ENCODE results near the gene MPRIP.
"Not testable (repeated sequence)": the region's sequence is repeated elsewhere in the genome, so short reads cannot be mapped to it uniquely, and the experiment has no call there.

The MPRIP gene

GRCh38 chr17:17169396-17169795 is 127.1 kb downstream of the MPRIP start:
- DNase-seq, result no peak

GRCh38 chr17:17170346-17170985 is 128.2 kb downstream of the MPRIP start:
- no peak for DNase-seq

- DNase-seq, result no peak
Observed at GRCh38 chr17:17171186-17171585, 128.9 kb downstream of the MPRIP start.

DNA sequence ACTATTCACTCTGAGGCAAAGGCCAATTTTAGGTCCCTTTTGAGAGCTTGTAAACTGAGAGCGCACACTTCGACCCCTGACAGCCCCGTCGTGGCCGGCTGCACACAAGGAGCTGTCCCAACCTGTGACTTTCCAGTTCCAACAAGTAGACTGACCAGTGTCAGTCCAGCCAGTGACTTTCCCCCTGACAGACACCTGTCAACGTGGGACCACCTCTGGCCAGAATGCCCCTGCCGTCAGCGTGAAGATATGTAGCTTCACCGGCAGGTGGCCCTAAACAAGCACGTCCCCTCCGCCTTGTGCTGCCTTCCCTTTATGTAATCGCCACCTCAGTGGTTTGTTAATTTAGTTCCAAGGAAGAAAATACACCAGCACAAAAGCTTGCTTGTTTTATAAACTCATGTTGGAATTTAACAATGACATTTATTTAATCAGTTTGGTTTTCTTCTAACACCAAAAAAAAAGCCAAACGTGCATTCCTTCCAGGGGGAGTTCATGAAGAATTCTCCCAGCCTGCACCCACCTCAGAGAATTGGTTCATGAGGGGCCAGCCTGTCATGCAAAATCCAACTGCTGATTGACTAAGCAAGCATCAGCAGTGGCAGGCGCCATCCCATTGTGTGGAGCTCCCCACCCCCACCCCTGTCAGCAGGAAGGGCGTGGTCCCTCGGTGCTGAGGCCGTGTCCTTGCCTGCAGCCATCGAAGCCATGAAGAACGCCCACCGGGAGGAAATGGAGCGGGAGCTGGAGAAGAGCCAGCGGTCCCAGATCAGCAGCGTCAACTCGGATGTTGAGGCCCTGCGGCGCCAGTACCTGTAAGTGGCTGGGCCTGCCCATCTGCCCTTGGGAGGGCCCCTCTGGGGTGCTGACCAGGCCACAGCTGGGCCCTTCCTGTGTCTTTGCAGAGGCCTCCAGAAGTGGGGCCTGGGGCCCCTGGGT is 130.0 kb downstream of the MPRIP start:
- DNase-seq, result no peak

DNA sequence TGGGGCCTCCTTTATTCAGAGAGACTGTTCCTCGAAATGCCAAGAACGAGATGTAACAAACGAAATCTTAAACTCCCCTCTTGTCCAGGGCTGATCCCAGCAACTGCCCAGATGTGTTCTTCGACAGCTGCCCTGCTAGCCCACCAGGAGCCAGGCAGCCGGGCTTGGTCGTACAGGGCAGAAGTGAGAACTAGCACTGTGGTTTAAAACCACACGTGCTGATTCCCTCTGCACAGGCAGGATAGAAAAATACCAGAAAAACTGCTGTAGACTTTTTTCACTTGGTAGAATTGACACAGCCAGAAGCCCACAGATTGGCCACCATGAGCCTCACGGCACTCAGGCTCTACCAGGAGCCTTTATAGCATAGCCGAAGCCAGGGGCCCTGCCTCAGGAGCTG is 130.7 kb downstream of the MPRIP start:
- no peak for DNase-seq

DNA sequence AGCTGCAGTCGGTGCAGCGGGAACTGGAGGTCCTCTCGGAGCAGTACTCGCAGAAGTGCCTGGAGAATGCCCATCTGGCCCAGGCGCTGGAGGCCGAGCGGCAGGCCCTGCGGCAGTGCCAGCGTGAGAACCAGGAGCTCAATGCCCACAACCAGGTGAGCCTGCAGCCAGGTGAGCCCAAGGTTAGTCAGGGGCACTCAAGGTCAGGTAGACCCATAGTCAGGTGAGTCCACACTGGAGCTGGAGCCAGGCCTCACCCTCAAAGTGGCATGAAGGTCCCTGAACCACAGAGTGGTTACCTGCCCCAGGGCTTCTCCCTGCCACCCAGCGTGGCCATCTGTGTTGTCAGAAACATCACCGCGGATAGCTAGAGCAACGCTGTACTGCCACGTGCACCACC is 131.7 kb downstream of the MPRIP start:
- no peak for DNase-seq

DNA sequence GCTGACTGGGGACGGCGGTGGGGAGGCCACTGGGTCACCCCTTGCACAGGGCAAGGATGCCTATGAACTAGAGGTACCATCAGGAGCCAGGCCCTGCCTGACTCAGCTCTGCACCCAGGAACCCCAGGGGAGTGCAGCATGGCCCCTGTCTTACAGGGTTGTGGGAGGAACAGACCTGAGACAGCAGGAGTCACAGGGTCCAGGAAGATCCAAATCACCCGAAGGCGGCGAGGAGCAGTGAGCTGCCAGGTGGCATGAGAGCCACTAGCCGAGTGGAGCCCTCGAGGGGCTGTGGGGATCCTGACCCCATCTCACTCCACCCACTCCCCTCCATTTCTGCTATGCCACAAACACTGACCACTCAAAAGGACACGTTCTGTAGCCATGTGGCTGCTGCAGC is 133.1 kb downstream of the MPRIP start:
- no peak for DNase-seq

DNA sequence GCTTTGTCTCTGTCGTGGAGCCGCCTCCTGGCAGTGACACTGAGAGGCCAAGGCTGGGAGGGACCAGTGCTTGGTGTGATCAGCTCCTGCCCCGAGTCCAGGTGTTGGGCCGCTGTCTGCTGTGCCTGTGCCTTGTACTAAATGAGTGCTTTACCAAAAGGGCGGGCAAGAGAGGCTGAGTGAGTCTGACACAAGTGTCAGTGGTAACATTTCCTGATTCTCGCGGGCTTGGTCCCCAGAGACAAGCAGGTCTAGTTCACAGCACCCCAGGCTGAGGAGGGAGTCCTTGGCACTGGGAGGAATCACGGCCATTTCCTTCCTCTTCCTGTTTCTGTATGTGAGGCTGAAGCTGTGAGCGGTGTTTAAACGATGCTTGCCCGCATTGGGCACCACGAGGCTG is 133.7 kb downstream of the MPRIP start:
- no peak for DNase-seq

GRCh38 chr17:17176341-17176740 is 134.1 kb downstream of the MPRIP start:
- no peak for DNase-seq

DNA sequence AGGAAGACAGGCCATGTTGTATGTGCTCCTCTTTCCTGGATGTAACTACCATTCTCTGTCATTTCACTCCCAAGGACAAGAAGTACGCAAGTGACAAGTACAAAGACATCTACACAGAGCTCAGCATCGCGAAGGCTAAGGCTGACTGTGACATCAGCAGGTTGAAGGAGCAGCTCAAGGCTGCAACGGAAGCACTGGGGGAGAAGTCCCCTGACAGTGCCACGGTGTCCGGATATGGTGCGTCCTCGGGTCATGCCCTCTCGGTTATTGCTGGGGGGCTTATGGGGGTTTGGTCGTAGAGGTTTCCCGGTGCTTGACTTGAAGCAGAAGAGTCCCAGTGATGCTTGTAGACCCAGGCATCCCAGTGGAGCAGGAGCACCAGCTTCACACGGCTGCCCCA is 134.9 kb downstream of the MPRIP start:
- DNase-seq, result no peak

GRCh38 chr17:17179371-17179827 is 137.1 kb downstream of the MPRIP start:
- no peak for DNase-seq

DNA sequence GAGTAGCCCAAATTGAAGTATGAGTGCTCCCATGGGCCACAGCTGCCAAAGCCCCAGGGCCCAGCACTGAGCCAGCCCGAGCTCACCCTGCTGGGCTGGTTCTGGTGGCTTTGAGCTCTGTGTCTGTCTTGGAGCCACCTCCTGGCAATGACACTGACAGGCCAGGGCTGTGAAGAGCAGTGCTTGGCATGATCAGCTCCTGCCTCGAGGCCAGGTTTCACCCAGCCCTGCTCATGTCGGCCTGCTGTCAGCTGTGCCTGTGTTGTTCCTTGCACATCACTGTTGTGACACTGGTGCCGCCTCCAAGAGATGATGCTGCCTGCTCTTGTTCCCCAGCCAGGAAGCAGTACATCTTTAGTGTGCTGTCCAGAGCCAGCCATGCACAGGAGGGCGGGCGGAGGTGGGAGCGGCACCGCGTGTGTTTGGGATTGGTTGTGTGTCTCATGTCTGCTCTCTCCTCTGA is 137.9 kb downstream of the MPRIP start:
- DNase-seq, result no peak

DNA sequence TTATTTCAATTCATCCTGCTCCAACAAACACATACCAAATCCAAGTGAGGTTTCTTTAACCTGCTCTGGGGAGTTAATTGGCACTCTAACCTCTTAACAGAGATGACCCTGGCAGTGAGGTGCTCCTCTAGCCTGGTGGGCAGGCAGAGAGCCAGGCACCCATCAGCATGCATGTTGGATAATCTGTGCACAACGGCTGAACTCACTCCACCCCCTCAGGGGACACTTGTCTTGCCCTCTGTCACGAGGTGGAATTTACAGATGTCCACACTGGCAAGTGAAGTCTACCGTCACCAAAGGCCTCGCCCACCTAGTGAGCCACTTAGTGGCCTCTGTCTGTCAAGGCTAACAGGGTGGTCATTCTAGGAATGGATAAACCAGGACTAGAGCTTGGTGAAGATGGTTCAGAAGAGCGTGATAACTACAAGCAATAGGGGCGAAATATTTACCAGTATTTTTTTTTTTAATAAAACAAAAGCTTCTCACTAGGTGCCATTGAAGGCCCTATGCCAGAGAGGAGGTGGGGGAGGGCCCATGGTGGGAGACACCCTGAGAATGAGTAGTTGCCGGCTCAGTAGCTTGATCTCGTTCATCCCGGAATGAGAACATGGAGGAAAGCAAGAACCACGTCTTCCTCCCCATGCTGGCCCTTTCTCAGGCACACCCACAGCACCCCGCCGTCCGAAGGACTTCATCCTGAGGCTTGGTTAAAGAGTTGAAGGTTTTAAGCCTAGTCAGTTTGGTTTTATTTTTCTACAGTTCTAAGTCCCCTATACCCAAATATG is 138.7 kb downstream of the MPRIP start:
- no peak for DNase-seq

DNA sequence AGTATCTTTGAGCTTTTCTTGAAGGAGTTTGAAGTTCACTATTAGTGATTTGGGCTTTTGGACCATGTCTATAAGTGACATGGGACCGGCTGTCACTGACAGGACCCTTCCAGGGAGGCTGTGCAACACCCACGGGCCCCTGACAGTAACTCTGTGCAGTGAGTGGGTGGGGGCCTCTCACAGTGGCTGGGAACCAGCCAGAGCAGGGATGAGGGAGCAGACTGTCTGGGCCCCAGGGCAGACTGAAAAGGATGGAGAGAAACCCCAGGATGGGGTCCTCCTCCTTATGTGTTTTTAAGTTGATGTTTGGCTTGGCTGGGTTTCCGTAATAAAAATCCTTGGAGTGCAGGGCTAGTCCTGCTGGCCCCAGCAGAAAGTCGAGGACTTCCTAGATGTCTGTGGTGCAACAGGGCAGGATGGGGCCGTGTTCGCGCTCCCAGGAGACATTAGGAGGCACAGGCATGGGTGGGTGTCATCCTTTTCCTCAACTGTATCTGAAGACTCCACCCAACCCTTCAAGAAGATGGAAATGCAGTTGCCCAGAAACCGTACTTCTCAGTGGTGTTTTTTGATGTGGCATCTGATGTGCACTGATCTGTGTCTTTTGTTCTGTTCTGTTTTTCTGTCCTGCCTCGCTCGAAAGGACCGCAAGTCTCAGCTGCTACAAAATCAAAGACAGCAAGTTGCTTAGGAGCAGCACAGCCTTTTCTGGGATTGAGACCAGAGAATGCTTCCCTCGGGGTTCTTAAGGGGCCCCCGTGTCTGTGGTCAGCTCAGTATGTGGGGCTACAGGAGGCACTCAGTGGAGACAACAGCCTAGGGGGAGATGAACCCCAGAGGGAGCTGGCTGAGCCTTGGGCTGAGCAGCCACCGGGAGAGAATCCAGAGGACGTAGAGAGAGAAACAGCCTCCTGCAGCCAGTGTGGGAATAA is 139.7 kb downstream of the MPRIP start:
- DNase-seq, result no peak

DNA sequence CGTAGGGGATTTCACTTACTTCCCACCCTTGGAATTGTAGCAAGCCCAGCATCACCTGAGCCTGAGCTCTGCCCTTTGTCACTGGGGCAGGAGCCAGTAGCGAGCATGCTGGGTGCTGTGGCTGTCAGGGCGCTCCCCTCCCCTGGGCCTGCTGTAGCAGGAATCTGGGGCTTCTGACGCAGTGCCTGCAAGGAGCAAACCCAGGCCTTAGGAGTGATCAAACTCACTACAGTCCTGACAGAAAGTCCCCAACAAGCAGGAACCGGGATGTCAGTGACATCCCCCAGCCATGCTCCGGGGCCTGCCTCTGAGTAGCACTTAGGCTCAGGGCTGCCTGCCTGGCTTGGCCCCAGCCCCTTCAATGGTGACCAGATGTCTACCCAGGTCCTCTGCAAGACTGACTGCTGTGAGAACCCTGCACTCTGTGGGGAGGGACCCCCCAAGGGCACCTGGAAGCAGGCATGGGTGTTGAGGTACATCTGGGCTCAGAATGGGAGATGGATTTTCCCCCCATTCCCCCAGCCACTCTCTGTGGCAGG is 140.4 kb downstream of the MPRIP start:
- DNase-seq, result no peak

- DNase-seq, result no peak
Observed at GRCh38 chr17:17183744-17184143, 141.5 kb downstream of the MPRIP start.

DNA sequence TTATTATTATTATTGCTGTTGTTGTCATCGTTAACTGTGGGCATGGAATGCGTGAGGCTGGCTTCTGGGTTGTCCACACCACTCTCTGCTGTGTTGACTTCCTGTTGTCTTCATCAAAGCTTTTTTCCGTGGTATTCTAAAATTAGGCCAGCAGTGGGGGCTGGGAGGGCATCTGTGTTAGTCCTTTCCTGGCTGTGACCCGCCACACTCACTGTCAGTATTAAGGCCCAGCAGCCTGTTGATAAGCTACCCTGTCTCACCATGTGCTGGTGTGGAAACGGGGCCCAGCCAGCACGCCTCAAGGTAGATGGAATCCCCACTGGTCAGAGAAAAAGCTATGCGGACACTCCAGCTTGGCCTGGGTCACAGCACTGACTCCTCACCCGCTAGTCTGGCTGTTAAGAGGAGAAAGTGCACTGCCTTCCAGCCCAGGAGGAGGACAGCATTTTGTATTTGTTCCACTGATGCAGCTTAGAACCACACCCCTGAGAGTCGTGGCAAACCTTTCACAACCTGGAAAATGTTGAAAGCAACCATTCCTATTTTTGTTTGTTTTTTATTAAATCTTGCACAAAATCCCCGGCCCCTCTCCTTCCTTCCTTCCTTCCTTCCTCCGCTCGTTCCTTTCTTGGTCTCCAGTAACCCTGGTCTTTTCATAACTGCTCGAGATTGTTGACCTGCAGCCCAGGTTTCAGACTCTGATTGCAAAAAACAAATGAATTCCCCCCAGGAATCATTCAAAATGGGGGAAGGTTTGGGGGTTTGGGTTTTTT is 142.9 kb downstream of the MPRIP start:
- not testable (repeated sequence) for DNase-seq

GRCh38 chr17:17186051-17186450 is 143.8 kb downstream of the MPRIP start:
- no peak for DNase-seq

- peak; percentile 60 for DNase-seq
Observed at GRCh38 chr17:17186551-17187505, 144.6 kb downstream of the MPRIP start.

DNA sequence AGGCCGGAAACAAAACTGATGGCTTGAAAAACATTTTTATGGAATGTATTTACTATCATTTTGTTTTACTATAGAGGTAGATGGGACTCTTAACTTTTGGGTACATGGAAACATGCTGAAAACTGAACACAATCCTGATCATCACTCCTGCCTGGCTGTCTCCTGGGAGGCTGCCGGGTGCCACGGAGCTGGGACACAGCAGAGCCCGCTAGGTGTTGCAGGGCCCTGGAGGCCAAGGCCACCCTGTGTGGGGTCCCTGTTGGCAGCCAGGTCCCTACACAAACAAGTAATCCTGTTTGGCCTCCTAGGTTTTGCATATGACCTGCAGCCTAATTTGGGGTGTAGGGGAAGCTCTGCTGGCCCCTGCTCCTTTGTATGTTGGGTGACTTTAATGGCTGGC is 146.3 kb downstream of the MPRIP start:
- no peak for DNase-seq

Measured in fibroblast of skin of back (primary cell).